HG02870 (cell line): Measurements from ENCODE around the gene KLF7.

Experiments used
- ATAC-seq: cut with Tn5 transposase; IDR thresholded peaks from one replicate; pipeline ENCODE4 v1.9.1; 2021; ENCODE audit warnings: mild to moderate bottlenecking, moderate library complexity; ENCODE audit not compliant: unreplicated experiment

Gene KLF7

GRCh38 chr2:207097278-207097677 is 68.5 kb downstream of the KLF7 start:
- ATAC-seq: no peak

DNA sequence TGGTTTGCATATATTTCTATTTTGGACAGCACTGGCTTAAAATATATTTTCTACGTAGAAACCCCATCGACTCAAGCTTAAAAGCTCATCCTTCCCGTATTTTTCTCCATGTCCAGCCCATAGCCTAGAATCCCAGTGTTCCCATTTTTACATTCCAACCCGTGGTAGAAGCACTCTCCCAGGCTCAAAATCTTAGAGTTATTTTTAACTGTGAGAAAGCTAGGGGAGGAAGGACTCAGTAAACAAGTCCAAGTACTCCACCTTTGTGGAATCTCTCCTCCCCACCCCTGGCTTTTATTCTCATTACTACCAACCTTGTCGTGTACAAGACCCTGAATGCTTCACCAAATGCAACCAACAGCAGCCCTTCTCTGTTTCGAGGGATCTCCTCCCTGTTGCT is 69.8 kb downstream of the KLF7 start:
- ATAC-seq: no peak

GRCh38 chr2:207093234-207093633 is 72.5 kb downstream of the KLF7 start:
- ATAC-seq: no peak

DNA sequence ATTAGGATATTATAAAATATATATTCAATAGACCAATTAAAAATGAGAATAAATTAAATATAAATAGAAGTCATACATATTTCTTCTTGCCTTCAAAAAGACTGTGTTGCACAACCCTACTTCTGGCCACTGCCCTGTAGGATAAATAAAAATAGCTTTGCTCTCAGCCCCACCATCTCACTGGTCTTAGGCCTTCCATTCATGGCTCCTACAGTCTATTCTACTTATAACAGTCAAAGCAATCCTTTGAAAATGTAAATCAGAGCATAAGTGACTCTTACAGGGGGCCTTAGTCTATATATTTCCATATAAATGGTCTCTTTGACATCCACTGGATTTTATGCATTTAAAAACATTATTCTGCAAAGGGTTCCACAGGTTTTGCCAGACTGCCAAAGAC is 72.9 kb downstream of the KLF7 start:
- no peak for ATAC-seq

GRCh38 chr2:207091928-207092327 is 73.8 kb downstream of the KLF7 start:
- ATAC-seq: no peak

DNA sequence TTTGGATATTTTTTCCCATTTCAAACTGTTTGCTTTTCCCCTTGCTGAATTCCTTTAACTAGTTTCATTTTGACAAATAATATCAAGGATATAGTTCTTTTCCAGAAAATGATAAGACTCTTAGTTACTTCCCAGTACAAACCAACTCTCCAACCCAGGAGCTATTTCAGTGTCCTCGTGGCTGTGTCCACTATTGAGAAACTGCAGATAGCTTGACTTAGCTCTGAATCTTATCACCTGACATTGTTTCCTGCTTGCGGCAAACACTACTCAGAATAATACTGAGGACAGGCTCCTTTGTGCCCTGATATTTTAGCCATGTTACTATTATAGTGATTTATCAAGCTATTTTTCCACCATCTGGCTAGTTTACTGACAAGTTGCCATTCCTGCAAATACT is 74.6 kb downstream of the KLF7 start:
- ATAC-seq: no peak

DNA sequence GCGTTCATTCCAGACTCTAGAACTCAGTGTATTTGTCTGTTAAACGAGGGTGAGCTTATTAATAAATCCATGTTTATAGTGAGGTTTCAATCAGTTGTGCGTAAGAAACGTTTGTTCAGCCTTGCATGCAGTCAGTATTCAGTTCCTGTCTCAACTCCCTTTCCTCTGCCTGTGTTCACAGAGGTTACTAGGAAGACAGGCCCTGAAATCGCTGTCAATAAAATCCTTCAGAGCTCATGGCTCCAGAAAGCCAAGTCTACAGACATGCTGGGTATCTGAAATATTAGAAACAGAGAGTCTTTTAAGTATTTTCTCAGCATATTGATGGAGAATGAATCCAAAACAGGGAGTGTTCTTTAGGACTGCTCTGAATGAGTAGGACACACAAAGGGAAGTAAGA is 75.4 kb downstream of the KLF7 start:
- ATAC-seq: no peak

DNA sequence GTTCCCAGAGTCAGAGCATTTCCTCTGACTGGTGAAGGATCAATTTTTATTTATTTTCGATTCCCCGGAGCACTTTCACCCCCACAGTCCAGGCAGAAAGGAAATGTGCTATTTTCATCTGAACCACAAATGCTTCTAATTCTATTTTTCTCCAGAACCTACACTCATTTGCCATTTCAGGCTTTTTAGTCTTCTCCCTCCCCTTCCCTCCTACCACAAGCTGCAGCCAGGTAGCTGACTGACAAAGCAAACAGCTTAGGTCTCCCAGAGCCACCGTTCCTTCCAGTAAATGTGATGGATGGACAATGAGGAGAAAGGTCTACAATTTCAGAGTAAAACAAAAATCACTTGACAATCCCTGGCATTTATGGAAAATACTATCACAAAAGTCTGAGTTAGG is 76.9 kb downstream of the KLF7 start:
- no peak for ATAC-seq

- ATAC-seq: no peak
These were observed 77.5 kb downstream of the KLF7 start for GRCh38 chr2:207088276-207088675.

DNA sequence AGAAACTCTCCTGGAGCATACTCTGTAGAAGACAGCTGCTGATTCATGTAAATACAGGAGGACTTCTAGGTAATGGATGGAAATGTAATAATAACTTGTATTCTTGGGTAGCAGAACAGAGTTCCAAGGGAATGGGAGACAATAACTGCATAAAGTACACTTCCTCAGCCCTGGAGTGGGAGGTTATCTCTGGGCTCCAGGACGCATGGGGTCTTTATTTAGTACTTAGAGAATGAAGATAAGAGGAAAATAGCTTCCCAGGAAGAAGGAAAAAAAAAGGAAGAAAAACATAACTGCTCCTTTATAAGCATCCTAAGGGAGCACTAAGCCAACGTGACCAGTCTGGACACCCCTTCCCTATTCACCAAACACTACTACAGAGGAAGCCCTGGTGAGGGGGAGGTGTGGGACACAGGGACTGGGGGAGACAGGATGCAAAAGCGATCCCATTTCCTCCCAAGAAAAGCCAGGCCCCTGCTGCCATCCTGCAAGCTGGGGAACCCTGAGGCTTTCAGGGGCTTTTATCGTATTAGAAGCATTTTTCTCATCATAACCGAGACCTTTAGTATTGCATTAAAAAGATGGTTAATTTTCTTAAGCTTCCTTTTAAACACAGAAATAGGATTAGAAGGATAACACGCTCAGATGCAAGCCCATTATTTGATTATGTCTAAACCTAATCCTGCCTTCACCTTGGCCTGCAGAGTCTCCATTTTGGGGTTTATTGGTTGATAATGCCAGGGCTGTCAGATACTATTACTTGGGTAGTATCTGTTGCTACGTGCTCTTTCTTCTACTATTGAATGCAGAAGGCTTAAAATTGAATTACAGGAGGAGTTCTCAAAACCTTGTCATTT is 78.5 kb downstream of the KLF7 start:
- ATAC-seq: no peak

- no peak for ATAC-seq
These were observed 79.6 kb downstream of the KLF7 start for GRCh38 chr2:207086136-207086535.

DNA sequence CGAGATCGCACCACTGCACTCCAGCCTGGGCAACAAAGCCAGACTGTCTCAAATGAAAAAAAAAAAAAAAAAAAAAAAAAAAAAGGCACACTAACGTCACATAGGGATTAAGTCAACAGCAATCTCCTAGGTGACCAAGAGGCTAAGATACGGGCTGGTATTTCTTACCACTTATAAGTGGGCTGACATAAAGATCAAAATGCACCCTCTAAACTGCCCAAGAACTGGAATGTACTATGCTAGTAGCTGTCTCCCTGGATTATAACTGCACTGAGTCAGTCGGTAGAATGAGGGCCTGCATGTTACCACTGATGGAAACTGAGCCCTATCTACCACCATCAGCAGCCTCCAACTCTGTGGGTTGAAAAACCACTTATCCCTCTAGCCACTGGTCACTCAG is 80.6 kb downstream of the KLF7 start:
- no peak for ATAC-seq

- no peak for ATAC-seq
These were observed 82.2 kb downstream of the KLF7 start for GRCh38 chr2:207083361-207084110.

- ATAC-seq: no peak
These were observed 83.1 kb downstream of the KLF7 start for GRCh38 chr2:207082619-207083018.

GRCh38 chr2:207078186-207078798 is 87.5 kb downstream of the KLF7 start:
- ATAC-seq: no peak

DNA sequence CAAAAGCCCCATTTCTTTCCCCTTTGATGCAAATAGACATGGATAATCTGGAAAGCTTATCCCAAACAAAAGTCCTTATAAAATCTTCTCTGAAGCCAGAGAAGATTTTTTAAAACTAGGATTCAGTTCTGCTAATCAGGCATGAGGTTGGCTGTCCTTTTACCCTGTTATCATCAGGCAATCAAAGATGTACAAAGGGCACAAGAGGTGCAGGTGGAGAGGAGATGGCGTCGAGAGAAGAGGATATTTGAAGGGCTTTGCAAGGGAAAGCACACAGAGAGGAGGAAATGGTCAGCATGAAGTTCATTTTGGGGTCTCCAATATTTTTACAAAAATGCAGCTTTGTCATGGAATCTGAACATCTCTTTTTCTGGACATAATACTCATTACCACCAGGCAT is 88.5 kb downstream of the KLF7 start:
- ATAC-seq: no peak

DNA sequence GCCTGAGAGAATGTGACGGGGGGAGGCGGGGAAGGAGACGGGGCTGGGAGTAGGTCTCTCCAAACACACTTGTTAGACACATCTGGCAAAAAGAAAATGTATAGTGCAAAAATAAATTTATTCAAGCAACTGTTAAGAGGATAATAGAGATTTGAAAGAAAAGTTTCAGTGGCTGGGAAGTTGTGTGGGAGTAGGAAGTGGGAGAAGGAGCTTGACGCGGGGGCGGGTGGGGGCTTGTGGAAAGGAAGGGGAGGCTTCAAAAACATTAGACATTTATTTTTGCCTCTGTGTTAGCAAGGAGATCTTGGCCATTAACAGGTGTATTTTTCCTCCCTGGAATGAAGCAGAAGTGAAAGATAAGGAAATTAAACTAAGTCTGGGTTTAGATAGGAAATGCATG is 90.3 kb downstream of the KLF7 start:
- no peak for ATAC-seq

DNA sequence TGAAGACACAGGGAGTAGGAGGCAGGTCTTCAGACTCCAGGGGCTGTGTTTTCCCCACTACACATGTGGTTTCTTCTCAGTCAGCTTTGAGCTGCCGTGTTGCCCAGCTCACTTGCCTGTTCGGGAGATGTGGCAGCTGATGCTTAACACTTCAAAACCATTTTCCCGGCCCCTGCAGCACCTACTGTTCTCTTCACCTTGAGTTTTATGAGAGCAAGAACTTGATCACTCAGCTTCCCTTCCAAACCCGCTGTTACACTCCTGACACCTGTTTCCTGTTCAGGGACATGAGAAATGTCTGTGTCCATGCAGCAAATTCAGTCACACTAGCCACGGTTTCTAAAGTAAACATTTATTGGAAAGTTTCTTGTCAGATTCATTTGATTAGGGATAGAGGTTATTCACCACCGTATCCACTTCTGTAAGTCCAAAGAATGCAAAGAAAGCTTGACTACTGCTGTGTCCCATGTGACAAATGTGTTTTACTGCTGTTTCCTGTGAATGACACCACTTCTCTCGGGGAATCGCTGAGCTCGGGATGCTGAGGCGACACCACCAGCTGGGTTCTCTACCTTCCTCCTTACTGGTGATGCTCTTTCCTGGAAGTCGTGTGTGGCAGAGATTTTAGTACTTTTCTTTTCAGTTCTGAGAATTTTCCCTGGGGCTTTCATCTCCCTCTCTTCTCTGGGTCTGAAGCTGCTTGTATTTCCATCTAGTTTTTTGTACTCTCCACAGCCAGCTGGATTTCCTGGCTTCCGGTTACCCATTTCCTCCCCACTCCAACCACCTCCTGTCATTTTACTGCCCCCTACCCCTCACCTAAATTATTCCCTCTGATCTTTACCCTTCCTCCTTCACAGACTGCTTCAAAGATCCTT is 91.7 kb downstream of the KLF7 start:
- no peak for ATAC-seq

DNA sequence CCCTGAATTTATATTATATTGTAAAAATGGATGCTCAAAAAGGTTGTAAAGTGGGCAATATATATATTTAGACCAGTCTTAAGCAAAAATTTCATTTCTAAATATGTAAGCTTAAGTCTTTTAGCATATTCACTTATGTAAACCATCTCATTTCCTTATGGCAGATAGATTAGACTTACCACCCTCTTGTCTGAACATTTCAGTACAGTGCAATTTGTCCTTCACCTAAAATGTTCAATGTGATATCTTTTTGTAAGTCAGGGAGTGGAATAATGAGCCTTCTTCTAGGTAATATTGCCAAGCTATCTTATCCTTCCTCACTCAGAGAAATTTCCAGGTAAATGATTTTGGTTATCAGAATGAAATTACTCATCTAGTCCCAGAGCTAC is 92.3 kb downstream of the KLF7 start:
- ATAC-seq: no peak

DNA sequence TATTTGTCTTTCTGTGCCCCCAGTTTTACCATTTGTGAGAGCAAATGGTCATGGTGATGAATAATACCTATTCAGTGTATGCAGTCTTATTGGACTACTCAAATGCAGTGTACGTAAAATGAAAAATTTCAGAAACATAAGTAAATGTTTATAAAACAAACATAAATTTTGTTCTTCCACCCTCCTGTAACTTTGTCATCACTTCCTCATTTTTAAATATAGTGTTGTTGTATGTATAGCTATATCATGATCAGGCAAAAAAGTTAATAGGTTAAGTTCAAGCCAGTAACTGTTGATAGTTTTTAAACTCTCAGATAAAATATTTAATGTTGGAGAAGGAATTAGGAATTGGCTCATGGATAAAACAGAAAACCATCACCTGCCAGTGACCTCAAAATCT is 93.2 kb downstream of the KLF7 start:
- ATAC-seq: no peak

DNA sequence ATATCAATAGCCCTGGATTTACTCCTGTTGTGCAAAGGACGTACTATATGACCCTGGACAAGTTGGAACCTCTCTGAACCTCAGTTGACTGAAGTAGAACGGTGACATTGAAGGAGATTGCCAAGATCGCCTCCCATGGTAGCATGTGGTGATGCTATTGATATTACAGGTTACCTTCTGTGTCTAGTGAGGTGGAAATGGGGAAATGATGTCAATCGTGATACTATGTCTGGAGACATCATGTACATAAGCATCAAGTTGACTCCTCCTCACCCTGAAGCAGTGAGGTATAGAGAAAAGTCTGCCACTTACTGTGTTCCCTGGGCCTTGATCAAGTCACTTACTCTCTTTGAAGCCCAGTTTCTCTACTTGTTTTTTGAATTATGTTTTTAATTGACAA is 93.9 kb downstream of the KLF7 start:
- ATAC-seq: no peak
